ENCODE measurements around the gene SERINC3. TPM values are rescaled to one million over a fixed set of nuclear protein-coding genes. Genes with fewer than 3 reads are reported as not detected.

SERINC3 gene
- total and polyA plus RNA-seq, 2 donors (not counting 3 experiments of a cell fraction or from before 2014, with no cell fraction given), result 83.7 to 177 TPM

DNA sequence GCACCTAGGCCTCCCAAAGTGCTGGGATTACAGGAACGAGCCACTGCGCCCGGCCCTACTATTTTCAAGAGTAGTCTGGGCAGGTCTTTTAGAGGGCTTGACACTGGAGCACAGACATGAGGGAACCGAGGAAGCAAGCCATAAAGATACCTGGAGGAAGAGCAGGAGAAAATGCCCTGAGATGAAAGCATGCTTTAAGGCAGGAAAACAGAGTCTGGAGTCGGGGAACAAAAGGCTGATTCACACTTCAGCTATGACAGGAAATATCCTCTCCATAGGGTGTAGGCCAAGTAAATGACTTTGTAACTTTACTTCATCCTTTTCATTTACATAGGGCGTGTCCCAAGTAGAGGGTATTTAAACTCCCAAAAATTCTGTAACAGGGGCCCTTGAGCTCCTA, 4.3 kb upstream of the SERINC3 start:
- peaks cover 18% of the 10 kb centered on the region for H3K4me1 ChIP-seq (ENCODE audit: control insufficient read depth, extremely low read depth, insufficient read depth, low read length)
- intact Hi-C loops (cut with micrococcal nuclease) (no loop called here), dilution Hi-C loops (cut with MboI; ENCODE audit: extremely low pct_ligation_motif_present, low sequenced_read_pairs) (no loop called here)
- FAIRE-seq (peak; percentile 74), DNase-seq (ENCODE audit: low read depth, low spot score) (peak; percentile 45)
- no peaks in the 10 kb centered on the region for H4K20me1 ChIP-seq (replicated peaks; ENCODE audit: control insufficient read depth, extremely low read depth, insufficient read depth, low read length)
- no peaks in the 10 kb centered on the region for H3K9me1 ChIP-seq (replicated peaks; ENCODE audit: control insufficient read depth, extremely low read depth, insufficient read depth, low read length)
- H3K9ac ChIP-seq (replicated peaks; ENCODE audit: extremely low read depth, insufficient read depth, low read length), result no peak overlapping the region
- no peak overlapping the region for H3K4me3 ChIP-seq (replicated peaks in 1 of 3; ENCODE audit: insufficient read depth in 1 of 3, low read depth in 1 of 3, low read length in 3 of 3)
- peaks cover 3% of the 10 kb centered on the region for H3K79me2 ChIP-seq (ENCODE audit: control insufficient read depth, insufficient read depth, low read length)
- H3K4me2 ChIP-seq (ENCODE audit: insufficient read depth, low read length), result no peak overlapping the region
- H2AFZ ChIP-seq (ENCODE audit: low read depth, low read length), result peak overlapping the region; percentile 73
- H3K9me3 ChIP-seq (replicated peaks; ENCODE audit: control insufficient read depth, insufficient read depth, low read length), result no peaks in the 10 kb centered on the region
- POLR2A ChIA-PET, result no interaction called here
- CTCF ChIA-PET, result interaction anchor here (1.5 to 1.6 kb wide), 2 partner anchors 73 to 76 kb away, joined by 3 read pairs; no protein-coding TSS in a partner anchor
- H3K27me3 ChIP-seq (ENCODE audit: control insufficient read depth in 2 of 2, insufficient read depth in 2 of 2, low read length in 2 of 2), result no peaks in the 10 kb centered on the region
- H3K27ac ChIP-seq (ENCODE audit: insufficient read depth, low read depth, low read length), result peak overlapping the region; percentile 49
- no peaks in the 10 kb centered on the region for H3K36me3 ChIP-seq (ENCODE audit: control insufficient read depth in 2 of 2, extremely low read depth in 1 of 2, insufficient read depth in 2 of 2, low read length in 2 of 2)
- BruUV-seq (replicated peaks), result no TSS peak
- TF ChIP-seq JUN (IDR thresholded peaks at IDR 0.05; ENCODE audit: borderline replicate concordance, insufficient read depth, insufficient read length, low read depth), result peak; percentile 23
- peak; percentile 62 for TF ChIP-seq FOS (IDR thresholded peaks at IDR 0.05; ENCODE audit: borderline replicate concordance, insufficient read depth, low read length)
- no peak for TF ChIP-seq GATA2 (IDR thresholded peaks at IDR 0.05; ENCODE audit: insufficient read depth, insufficient read length, low read depth, low read length)
- peak; percentile 31 for TF ChIP-seq POLR2AphosphoS5 (IDR thresholded peaks at IDR 0.05; ENCODE audit: insufficient read depth, low read depth, low read length)

DNA sequence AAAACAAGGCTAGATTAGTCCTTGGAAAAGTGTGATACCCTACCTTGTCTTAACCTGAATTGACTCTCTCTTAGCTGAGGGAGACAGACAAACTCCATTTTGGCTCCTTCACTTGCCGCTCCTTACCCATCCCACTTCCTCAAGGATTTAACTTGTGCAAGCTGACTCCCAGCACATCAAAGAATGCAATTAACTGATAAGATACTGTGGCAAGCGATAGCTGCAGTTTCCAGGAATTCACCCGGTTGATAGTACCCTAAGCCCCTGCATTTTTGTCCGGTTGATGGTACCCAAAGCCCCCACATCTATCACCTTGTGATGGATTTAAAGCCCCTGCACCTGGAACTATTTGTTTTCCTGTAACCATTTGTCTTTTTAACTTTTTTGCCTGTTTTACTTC, 1.9 kb upstream of the SERINC3 start:
- Histone ChIP-seq H3K79me2 (ENCODE audit: control insufficient read depth, insufficient read depth, low read length) (peaks cover 27% of the 10 kb centered on the region), H3K27me3 (ENCODE audit: control insufficient read depth in 2 of 2, insufficient read depth in 2 of 2, low read length in 2 of 2) (no peaks in the 10 kb centered on the region), H3K4me1 (ENCODE audit: control insufficient read depth, extremely low read depth, insufficient read depth, low read length) (peaks cover 33% of the 10 kb centered on the region), H3K9me3 (replicated peaks; ENCODE audit: control insufficient read depth, insufficient read depth, low read length) (no peaks in the 10 kb centered on the region), H3K9ac (replicated peaks; ENCODE audit: extremely low read depth, insufficient read depth, low read length) (no peak overlapping the region), H3K4me3 (replicated peaks in 1 of 3; ENCODE audit: insufficient read depth in 1 of 3, low read depth in 1 of 3, low read length in 3 of 3) (no peak overlapping the region), H3K27ac (ENCODE audit: insufficient read depth, low read depth, low read length) (no peak overlapping the region), H3K9me1 (replicated peaks; ENCODE audit: control insufficient read depth, extremely low read depth, insufficient read depth, low read length) (no peaks in the 10 kb centered on the region), H3K36me3 (ENCODE audit: control insufficient read depth in 2 of 2, extremely low read depth in 1 of 2, insufficient read depth in 2 of 2, low read length in 2 of 2) (no peaks in the 10 kb centered on the region), H3K4me2 (ENCODE audit: insufficient read depth, low read length) (no peak overlapping the region), H4K20me1 (replicated peaks; ENCODE audit: control insufficient read depth, extremely low read depth, insufficient read depth, low read length) (no peaks in the 10 kb centered on the region), H2AFZ (ENCODE audit: low read depth, low read length) (no peak overlapping the region)
- no TSS peak for BruUV-seq (replicated peaks)
- CTCF ChIA-PET, result interaction anchor here (1.3 kb wide), 1 partner anchor 74 kb away, joined by 3 read pairs; no protein-coding TSS in a partner anchor
- DNase-seq (ENCODE audit: low read depth, low spot score) (no peak), FAIRE-seq (no peak)
- TF ChIP-seq POLR2A (IDR thresholded peaks at IDR 0.05; ENCODE audit: low read depth, low read length) (no peak), FOS (IDR thresholded peaks at IDR 0.05; ENCODE audit: borderline replicate concordance, insufficient read depth, low read length) (no peak), GATA2 (IDR thresholded peaks at IDR 0.05; ENCODE audit: insufficient read depth, insufficient read length, low read depth, low read length) (no peak), JUN (IDR thresholded peaks at IDR 0.05; ENCODE audit: borderline replicate concordance, insufficient read depth, insufficient read length, low read depth) (no peak), MYC (IDR thresholded peaks at IDR 0.05; ENCODE audit: low read depth, low read length) (no peak), EZH2 (IDR thresholded peaks at IDR 0.05; ENCODE audit: borderline replicate concordance, low read depth, low read length, severe bottlenecking) (no peak), POLR2AphosphoS5 (IDR thresholded peaks at IDR 0.05; ENCODE audit: insufficient read depth, low read depth, low read length) (no peak)
- TF ChIP-seq, protein P1, sequence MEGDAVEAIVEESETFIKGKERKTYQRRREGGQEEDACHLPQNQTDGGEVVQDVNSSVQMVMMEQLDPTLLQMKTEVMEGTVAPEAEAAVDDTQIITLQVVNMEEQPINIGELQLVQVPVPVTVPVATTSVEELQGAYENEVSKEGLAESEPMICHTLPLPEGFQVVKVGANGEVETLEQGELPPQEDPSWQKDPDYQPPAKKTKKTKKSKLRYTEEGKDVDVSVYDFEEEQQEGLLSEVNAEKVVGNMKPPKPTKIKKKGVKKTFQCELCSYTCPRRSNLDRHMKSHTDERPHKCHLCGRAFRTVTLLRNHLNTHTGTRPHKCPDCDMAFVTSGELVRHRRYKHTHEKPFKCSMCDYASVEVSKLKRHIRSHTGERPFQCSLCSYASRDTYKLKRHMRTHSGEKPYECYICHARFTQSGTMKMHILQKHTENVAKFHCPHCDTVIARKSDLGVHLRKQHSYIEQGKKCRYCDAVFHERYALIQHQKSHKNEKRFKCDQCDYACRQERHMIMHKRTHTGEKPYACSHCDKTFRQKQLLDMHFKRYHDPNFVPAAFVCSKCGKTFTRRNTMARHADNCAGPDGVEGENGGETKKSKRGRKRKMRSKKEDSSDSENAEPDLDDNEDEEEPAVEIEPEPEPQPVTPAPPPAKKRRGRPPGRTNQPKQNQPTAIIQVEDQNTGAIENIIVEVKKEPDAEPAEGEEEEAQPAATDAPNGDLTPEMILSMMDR (IDR thresholded peaks at IDR 0.05; ENCODE audit: extremely low read depth in 1 of 2, insufficient read depth in 1 of 2, low read depth in 1 of 2, low read length in 2 of 2), result no peak
- TF ChIP-seq, protein P2, sequence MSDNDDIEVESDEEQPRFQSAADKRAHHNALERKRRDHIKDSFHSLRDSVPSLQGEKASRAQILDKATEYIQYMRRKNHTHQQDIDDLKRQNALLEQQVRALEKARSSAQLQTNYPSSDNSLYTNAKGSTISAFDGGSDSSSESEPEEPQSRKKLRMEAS (IDR thresholded peaks at IDR 0.05; ENCODE audit: insufficient read depth, insufficient read length), result no peak
- dilution Hi-C loops (cut with MboI; ENCODE audit: extremely low pct_ligation_motif_present, low sequenced_read_pairs), result no loop called here
- POLR2A ChIA-PET, result no interaction called here
- intact Hi-C loops (cut with micrococcal nuclease), result loop anchor here (2.0 kb wide), 3 partner anchors 47 to 313 kb away; partner anchors contain the start of genes OSER1 and PKIG

Data from endothelial cell of umbilical vein (primary cell).